ENCODE measurements around the gene FOXI2. TPM values are rescaled to one million over a fixed set of nuclear protein-coding genes. Genes with fewer than 3 reads are reported as not detected.

FOXI2 gene
- polyA plus RNA-seq, 1 donor from 2014 or later = not detected

DNA sequence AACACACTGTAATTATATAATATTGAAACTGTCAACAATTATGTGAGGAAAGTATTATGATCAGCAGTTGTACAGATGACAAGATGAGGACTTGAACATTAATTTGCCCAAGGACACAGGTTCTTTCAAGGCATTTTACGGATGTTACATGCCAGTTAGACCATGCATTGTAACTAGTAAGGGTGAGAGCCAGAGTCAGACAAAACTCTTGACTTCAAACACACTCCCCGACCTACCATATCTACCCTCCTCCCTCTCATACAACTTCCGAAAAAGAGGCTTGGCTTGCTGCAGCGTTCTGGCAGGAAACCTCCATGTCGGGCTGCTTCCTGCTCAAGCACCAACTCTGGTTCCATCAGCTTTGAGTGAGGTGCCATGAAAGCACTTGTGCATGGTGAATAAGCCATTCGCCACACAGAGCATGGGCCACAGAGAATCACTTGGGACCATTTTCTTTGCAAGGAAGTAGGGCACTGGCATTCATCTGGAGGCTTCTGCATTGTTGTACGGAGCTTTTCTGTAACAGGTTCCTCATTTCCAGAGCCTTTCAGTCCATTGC, 53.2 kb downstream of the FOXI2 start:
- no peak overlapping the region for H3K4me3 ChIP-seq (ENCODE audit: low read length)
- no peak overlapping the region for H3K9ac ChIP-seq (ENCODE audit: low read length)
- no peaks in the 10 kb centered on the region for H3F3A ChIP-seq (ENCODE audit: insufficient read depth, low read length, poor library complexity, severe bottlenecking)
- H3K36me3 ChIP-seq (ENCODE audit: insufficient read depth, low read length) = no peaks in the 10 kb centered on the region
- no peaks in the 10 kb centered on the region for H3K9me2 ChIP-seq (ENCODE audit: insufficient read depth, low read length)
- H3K9me3 ChIP-seq (ENCODE audit: low read length) = peaks cover 4% of the 10 kb centered on the region
- no peaks in the 10 kb centered on the region for H4K20me1 ChIP-seq (ENCODE audit: insufficient read depth)
- no peak overlapping the region for H3K4me2 ChIP-seq (ENCODE audit: low read length)
- no peak overlapping the region for H3K27ac ChIP-seq (ENCODE audit: low read length)
- no peaks in the 10 kb centered on the region for H3K27me3 ChIP-seq (ENCODE audit: insufficient read depth, low read depth, low read length)
- no peaks in the 10 kb centered on the region for H3K79me2 ChIP-seq (replicated peaks; ENCODE audit: insufficient read depth, low read length)
- H2AFZ ChIP-seq (ENCODE audit: low read depth, low read length) = no peak overlapping the region
- TF ChIP-seq EZH2 (IDR thresholded peaks at IDR 0.05; ENCODE audit: borderline replicate concordance, insufficient read depth, low read length, poor library complexity, severe bottlenecking) (no peak), SMC3 (conservative IDR thresholded peaks at IDR 0.05; ENCODE audit: poor library complexity) (no peak), POLR2AphosphoS5 (IDR thresholded peaks at IDR 0.05) (no peak)
- TF ChIP-seq, protein P1, sequence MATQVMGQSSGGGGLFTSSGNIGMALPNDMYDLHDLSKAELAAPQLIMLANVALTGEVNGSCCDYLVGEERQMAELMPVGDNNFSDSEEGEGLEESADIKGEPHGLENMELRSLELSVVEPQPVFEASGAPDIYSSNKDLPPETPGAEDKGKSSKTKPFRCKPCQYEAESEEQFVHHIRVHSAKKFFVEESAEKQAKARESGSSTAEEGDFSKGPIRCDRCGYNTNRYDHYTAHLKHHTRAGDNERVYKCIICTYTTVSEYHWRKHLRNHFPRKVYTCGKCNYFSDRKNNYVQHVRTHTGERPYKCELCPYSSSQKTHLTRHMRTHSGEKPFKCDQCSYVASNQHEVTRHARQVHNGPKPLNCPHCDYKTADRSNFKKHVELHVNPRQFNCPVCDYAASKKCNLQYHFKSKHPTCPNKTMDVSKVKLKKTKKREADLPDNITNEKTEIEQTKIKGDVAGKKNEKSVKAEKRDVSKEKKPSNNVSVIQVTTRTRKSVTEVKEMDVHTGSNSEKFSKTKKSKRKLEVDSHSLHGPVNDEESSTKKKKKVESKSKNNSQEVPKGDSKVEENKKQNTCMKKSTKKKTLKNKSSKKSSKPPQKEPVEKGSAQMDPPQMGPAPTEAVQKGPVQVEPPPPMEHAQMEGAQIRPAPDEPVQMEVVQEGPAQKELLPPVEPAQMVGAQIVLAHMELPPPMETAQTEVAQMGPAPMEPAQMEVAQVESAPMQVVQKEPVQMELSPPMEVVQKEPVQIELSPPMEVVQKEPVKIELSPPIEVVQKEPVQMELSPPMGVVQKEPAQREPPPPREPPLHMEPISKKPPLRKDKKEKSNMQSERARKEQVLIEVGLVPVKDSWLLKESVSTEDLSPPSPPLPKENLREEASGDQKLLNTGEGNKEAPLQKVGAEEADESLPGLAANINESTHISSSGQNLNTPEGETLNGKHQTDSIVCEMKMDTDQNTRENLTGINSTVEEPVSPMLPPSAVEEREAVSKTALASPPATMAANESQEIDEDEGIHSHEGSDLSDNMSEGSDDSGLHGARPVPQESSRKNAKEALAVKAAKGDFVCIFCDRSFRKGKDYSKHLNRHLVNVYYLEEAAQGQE (IDR thresholded peaks at IDR 0.05; ENCODE audit: borderline replicate concordance) = no peak

Other genes starting within 250 kb of the FOXI2 start
- not detected in 2 replicates for gene NPS, start 187.9 kb upstream of the FOXI2 start, polyA plus RNA-seq
- not detected in 2 replicates for gene CLRN3, start 155.8 kb downstream of the FOXI2 start, polyA plus RNA-seq
- gene PTPRE, start 169.9 kb downstream of the FOXI2 start, polyA plus RNA-seq = 4.1 and 4.4 TPM in 2 replicates

All from neural cell (in vitro differentiated cells).